Measurements from ENCODE around the gene CDKL2. TPM values are rescaled to one million over a fixed set of nuclear protein-coding genes. Genes with fewer than 3 reads are reported as not detected.

CDKL2 gene
- total and polyA plus RNA-seq, 2 experiments from 2014 or later, result not detected

DNA sequence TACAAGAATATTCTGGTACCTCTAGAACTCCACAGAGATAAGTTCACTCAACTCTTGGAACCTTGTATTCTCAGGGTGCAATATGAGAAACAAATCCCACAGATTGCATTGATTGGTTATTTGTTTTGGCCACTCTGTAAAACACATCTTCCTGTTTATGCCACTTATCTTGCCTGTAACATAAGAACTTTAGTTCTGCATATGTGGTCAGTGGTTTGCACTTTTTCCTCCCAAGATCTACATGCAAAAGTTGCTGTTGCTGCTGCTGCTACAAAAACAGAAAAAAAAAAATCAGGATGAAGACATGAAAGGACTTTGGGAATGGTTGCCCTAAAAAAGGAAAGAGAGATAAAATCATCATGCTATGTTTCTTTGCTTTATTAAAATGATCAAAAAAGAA is 64.8 kb downstream of the CDKL2 start:
- Histone ChIP-seq H3K9ac (no peak overlapping the region), H4K20me1 (ENCODE audit: insufficient read depth) (no peaks in the 10 kb centered on the region), H3K27me3 (replicated peaks; ENCODE audit: insufficient read depth) (no peaks in the 10 kb centered on the region), H3K4me2 (ENCODE audit: unreplicated experiment) (no peak overlapping the region), H3K9me2 (ENCODE audit: insufficient read depth) (no peaks in the 10 kb centered on the region), H3K9me3 (ENCODE audit: low read depth) (no peaks in the 10 kb centered on the region), H2AFZ (no peak overlapping the region), H3K79me2 (ENCODE audit: insufficient read depth) (no peaks in the 10 kb centered on the region), H3K36me3 (ENCODE audit: low read depth) (no peaks in the 10 kb centered on the region), H3F3A (ENCODE audit: insufficient read depth) (no peaks in the 10 kb centered on the region), H3K4me3 (no peak overlapping the region), H3K4me1 (ENCODE audit: insufficient read depth) (no peaks in the 10 kb centered on the region), H3K27ac (no peak overlapping the region)
- DNase-seq, result no peak
- TF ChIP-seq EZH2 (IDR thresholded peaks at IDR 0.05; ENCODE audit: insufficient read depth, poor library complexity, severe bottlenecking) (no peak), EZH2phosphoT487 (IDR thresholded peaks at IDR 0.05; ENCODE audit: insufficient read depth, low read depth) (no peak)
- in situ Hi-C loops (cut with MboI), result no loop called here

DNA sequence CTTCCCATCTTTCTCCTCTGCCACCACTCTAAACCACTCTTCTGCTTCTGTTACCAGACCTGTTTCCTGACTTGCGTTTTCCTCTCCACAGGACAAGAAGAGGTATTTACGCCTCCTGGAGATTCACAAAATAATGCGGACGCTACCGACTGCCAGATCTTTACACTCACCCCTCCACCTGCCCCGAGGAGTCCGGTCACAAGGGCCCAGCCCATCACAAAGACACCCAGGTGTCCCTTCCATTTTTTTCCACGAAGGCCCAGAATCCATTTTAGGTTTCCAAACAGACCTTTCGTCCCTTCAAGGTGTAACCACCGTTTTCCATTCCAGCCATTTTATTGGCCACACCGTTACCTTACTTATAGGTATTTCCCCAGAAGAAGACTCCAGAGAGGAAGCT is 66.3 kb downstream of the CDKL2 start:
- no peaks in the 10 kb centered on the region for H3F3A ChIP-seq (ENCODE audit: insufficient read depth)
- H2AFZ ChIP-seq, result no peak overlapping the region
- in situ Hi-C loops (cut with MboI), result no loop called here
- H3K79me2 ChIP-seq (ENCODE audit: insufficient read depth), result no peaks in the 10 kb centered on the region
- no peak for DNase-seq
- TF ChIP-seq EZH2phosphoT487 (IDR thresholded peaks at IDR 0.05; ENCODE audit: insufficient read depth, low read depth) (no peak), EZH2 (IDR thresholded peaks at IDR 0.05; ENCODE audit: insufficient read depth, poor library complexity, severe bottlenecking) (no peak)
- H3K9ac ChIP-seq, result no peak overlapping the region
- H3K4me1 ChIP-seq (ENCODE audit: insufficient read depth), result no peaks in the 10 kb centered on the region
- no peaks in the 10 kb centered on the region for H4K20me1 ChIP-seq (ENCODE audit: insufficient read depth)
- no peaks in the 10 kb centered on the region for H3K9me2 ChIP-seq (ENCODE audit: insufficient read depth)
- H3K36me3 ChIP-seq (ENCODE audit: low read depth), result no peaks in the 10 kb centered on the region
- no peaks in the 10 kb centered on the region for H3K9me3 ChIP-seq (ENCODE audit: low read depth)
- H3K4me3 ChIP-seq, result no peak overlapping the region
- H3K27ac ChIP-seq, result no peak overlapping the region
- 73 to 84% methylated on average over 11 of the region's 11 CpGs for WGBS, 2 experiments (ENCODE audit: low coverage in 1 of 2, low lambda C conversion rate in 2 of 2, missing lambda C conversion rate in 2 of 2)
- H3K27me3 ChIP-seq (replicated peaks; ENCODE audit: insufficient read depth), result 0 out of 2 replicates have a peak, but pooled peaks cover 8% of the 10 kb centered on the region
- H3K4me2 ChIP-seq (ENCODE audit: unreplicated experiment), result no peak overlapping the region

DNA sequence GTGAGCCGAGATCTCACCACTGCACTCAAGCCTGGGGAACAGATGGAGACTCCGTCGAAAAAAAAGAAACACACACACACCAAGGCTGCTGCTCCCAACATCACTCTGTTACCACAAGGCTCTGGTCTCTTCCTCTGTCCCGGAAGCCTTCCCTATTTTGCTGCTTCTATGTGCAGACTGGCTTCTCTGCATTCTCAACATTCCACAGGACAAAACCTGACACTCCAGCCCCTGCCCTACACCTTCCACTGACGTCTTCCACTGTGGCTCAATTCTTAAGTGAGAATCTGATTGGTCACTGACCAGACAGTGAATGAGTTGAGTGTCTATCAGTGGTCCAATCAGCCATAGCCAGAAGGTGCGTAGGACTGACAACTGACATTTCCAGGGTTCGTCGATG is 68.5 kb downstream of the CDKL2 start:
- H3K27me3 ChIP-seq (replicated peaks; ENCODE audit: insufficient read depth), result 0 out of 2 replicates have a peak, but pooled peaks cover 8% of the 10 kb centered on the region
- no peak for DNase-seq
- 66 to 70% methylated on average over 8 of the region's 8 CpGs for WGBS, 2 experiments (ENCODE audit: low coverage in 1 of 2, low lambda C conversion rate in 2 of 2, missing lambda C conversion rate in 2 of 2)

DNA sequence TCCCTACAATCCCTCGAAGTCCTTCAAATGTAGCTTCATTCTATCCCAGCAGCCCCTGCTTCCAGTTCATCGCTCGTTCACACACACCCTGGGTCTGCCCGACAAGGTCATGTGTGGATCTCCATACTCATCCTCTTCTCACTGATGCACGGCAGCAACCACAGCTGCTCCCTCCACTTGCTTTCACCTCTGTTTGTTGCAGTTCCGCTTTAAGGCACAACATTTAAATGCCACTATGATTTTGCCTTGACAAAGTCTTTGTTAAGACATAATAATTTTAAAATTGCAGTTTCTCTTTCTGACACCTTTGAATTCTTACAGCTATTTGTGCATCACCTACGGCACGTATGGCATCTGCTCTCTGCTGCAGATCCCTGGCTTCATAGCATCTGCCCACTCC is 72.6 kb downstream of the CDKL2 start:
- H3K9me2 ChIP-seq (ENCODE audit: insufficient read depth), result no peaks in the 10 kb centered on the region
- H2AFZ ChIP-seq, result no peak overlapping the region
- in situ Hi-C loops (cut with MboI), result no loop called here
- no peak overlapping the region for H3K27ac ChIP-seq
- WGBS, 2 experiments (ENCODE audit: low coverage in 1 of 2, low lambda C conversion rate in 2 of 2, missing lambda C conversion rate in 2 of 2), result 67 to 72% methylated on average over 8 of the region's 8 CpGs
- TF ChIP-seq EZH2 (IDR thresholded peaks at IDR 0.05; ENCODE audit: insufficient read depth, poor library complexity, severe bottlenecking) (no peak), EZH2phosphoT487 (IDR thresholded peaks at IDR 0.05; ENCODE audit: insufficient read depth, low read depth) (no peak)
- no peak overlapping the region for H3K4me2 ChIP-seq (ENCODE audit: unreplicated experiment)
- H3K36me3 ChIP-seq (ENCODE audit: low read depth), result no peaks in the 10 kb centered on the region
- H3K9me3 ChIP-seq (ENCODE audit: low read depth), result no peaks in the 10 kb centered on the region
- DNase-seq, result no peak
- H3K4me3 ChIP-seq, result no peak overlapping the region
- no peaks in the 10 kb centered on the region for H4K20me1 ChIP-seq (ENCODE audit: insufficient read depth)
- 0 out of 2 replicates have a peak, but pooled peaks cover 8% of the 10 kb centered on the region for H3K27me3 ChIP-seq (replicated peaks; ENCODE audit: insufficient read depth)
- H3K79me2 ChIP-seq (ENCODE audit: insufficient read depth), result no peaks in the 10 kb centered on the region
- no peaks in the 10 kb centered on the region for H3K4me1 ChIP-seq (ENCODE audit: insufficient read depth)
- no peak overlapping the region for H3K9ac ChIP-seq
- no peaks in the 10 kb centered on the region for H3F3A ChIP-seq (ENCODE audit: insufficient read depth)

More for the DNA sequence above, 68.5 kb downstream of the CDKL2 start:
- Histone ChIP-seq H3F3A (ENCODE audit: insufficient read depth) (no peaks in the 10 kb centered on the region), H3K4me1 (ENCODE audit: insufficient read depth) (no peaks in the 10 kb centered on the region), H2AFZ (no peak overlapping the region), H3K4me3 (no peak overlapping the region), H3K9ac (no peak overlapping the region), H3K9me3 (ENCODE audit: low read depth) (no peaks in the 10 kb centered on the region), H3K36me3 (ENCODE audit: low read depth) (no peaks in the 10 kb centered on the region), H3K27ac (no peak overlapping the region), H3K9me2 (ENCODE audit: insufficient read depth) (no peaks in the 10 kb centered on the region), H3K4me2 (ENCODE audit: unreplicated experiment) (no peak overlapping the region), H3K79me2 (ENCODE audit: insufficient read depth) (no peaks in the 10 kb centered on the region), H4K20me1 (ENCODE audit: insufficient read depth) (no peaks in the 10 kb centered on the region)
- TF ChIP-seq EZH2 (IDR thresholded peaks at IDR 0.05; ENCODE audit: insufficient read depth, poor library complexity, severe bottlenecking) (no peak), EZH2phosphoT487 (IDR thresholded peaks at IDR 0.05; ENCODE audit: insufficient read depth, low read depth) (no peak)
- in situ Hi-C loops (cut with MboI), result no loop called here
